RWPE1 (cell line): ENCODE data around the gene MATCAP1.

Experiments
- CTCF ChIA-PET: fragments of 350-600 bp; sonication (Branson Sonifier 250); formaldehyde crosslinking; extraction: SDS; loops from one replicate; lab custom pipeline; 2021; lab: Yijun Ruan, JAX
- POLR2A ChIA-PET: fragments of 400-600 bp; formaldehyde crosslinking; extraction: SDS; loops from one replicate; lab custom pipeline; 2020; ENCODE audit warnings: antibody characterized with exemption; ENCODE audit not compliant: low non-redundant PET; lab: Yijun Ruan, JAX
- DNase-seq: peaks from one replicate; pipeline ENCODE4 v3.0.0; 2012; ENCODE audit warnings: low spot score
- H3K27ac ChIP-seq: fragments of 450-650 bp; 2 replicates; pipeline ENCODE4 v1.5.1; 2017
- TF ChIP-seq, protein P1 (sequence below): fragments of 450-650 bp; conservative IDR thresholded peaks from 2 replicates; pipeline ENCODE4 v1.5.1; 2017; ENCODE audit warnings: low read depth, mild to moderate bottlenecking

MATCAP1 gene

DNA sequence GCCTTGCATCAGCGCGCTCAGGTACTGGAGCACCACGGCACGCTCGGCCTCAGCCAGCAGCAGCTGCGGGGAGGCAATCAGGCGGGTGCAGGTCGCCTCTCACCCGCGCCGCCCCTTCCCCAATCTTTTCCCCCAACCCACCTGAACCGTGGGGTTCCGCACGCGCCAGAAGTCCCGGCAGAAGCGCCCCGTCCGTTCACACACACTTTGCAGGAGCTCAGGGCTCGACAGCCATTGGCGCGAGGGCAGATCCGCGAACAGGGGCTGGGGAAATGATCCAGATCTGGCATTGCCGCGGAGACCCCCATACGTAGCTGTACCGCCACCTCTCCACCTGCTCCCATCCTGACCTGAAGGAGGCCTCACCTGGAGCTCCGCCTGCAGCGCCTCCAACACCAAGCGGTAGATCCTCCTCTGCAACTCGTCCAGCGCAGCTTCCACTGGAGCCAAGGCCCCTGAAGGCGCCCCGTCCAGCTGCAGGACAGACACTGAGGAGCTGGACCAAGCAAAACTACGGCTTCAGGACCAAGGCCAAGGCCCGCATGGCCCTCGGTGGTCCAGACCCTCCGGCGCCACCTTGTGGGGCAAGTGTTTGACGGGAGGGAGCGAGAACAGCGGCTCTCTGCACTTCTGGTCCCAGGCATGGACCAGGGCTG, 1.4 kb upstream of the MATCAP1 start:
- peak; percentile 70 for DNase-seq
- POLR2A ChIA-PET: no interaction called here
- TF ChIP-seq, protein P1, sequence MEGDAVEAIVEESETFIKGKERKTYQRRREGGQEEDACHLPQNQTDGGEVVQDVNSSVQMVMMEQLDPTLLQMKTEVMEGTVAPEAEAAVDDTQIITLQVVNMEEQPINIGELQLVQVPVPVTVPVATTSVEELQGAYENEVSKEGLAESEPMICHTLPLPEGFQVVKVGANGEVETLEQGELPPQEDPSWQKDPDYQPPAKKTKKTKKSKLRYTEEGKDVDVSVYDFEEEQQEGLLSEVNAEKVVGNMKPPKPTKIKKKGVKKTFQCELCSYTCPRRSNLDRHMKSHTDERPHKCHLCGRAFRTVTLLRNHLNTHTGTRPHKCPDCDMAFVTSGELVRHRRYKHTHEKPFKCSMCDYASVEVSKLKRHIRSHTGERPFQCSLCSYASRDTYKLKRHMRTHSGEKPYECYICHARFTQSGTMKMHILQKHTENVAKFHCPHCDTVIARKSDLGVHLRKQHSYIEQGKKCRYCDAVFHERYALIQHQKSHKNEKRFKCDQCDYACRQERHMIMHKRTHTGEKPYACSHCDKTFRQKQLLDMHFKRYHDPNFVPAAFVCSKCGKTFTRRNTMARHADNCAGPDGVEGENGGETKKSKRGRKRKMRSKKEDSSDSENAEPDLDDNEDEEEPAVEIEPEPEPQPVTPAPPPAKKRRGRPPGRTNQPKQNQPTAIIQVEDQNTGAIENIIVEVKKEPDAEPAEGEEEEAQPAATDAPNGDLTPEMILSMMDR: peak; percentile 86
- peak overlapping the region; percentile 95 for H3K27ac ChIP-seq
- CTCF ChIA-PET: interaction anchor here (0.6 to 2.0 kb wide), 15 partner anchors 9 to 965 kb away, joined by 3 to 9 read pairs (median 4); partner anchors contain the start of genes NOL3, TMEM208 and TRADD

- ChIA-PET CTCF (interaction anchor here (0.6 to 2.0 kb wide), 14 partner anchors 9 to 966 kb away, joined by 3 to 9 read pairs (median 4); partner anchors contain the start of genes NOL3 and TMEM208), POLR2A (no interaction called here)
- TF ChIP-seq, protein P1: no peak
- peak overlapping the region; percentile 95 for H3K27ac ChIP-seq
- no peak for DNase-seq
Observed at GRCh38 chr16:67184453-67184994, 761 bp upstream of the MATCAP1 start.

- CTCF ChIA-PET: interaction anchor here (0.5 to 1.0 kb wide), 2 partner anchors 28 to 113 kb away, joined by 3 to 6 read pairs; no protein-coding TSS in a partner anchor
Observed at GRCh38 chr16:67183284-67183626, 508 bp downstream of the MATCAP1 start.

GRCh38 chr16:67182288-67182687, 1.5 kb downstream of the MATCAP1 start:
- CTCF ChIA-PET: no interaction called here
- POLR2A ChIA-PET: interaction anchor here (1.3 kb wide), 1 partner anchor 11 kb away, joined by 3 read pairs; no protein-coding TSS in a partner anchor
- TF ChIP-seq, protein P1: no peak
- peak overlapping the region; percentile 98 for H3K27ac ChIP-seq
- DNase-seq: no peak

More at GRCh38 chr16:67183284-67183626, 508 bp downstream of the MATCAP1 start:
- POLR2A ChIA-PET: no interaction called here
- TF ChIP-seq, protein P1: no peak
- DNase-seq: no peak
- peak overlapping the region; percentile 95 for H3K27ac ChIP-seq

GRCh38 chr16:67181346-67181745, 2.4 kb downstream of the MATCAP1 start:
- ChIA-PET POLR2A (interaction anchor here (1.3 kb wide), 1 partner anchor 12 kb away, joined by 3 read pairs; no protein-coding TSS in a partner anchor), CTCF (interaction anchor here (0.7 to 0.8 kb wide), 3 partner anchors 26 to 752 kb away, joined by 3 to 4 read pairs (median 3); no protein-coding TSS in a partner anchor)
- TF ChIP-seq, protein P1: no peak
- DNase-seq: no peak
- peak overlapping the region; percentile 98 for H3K27ac ChIP-seq

GRCh38 chr16:67180166-67180565, 3.6 kb downstream of the MATCAP1 start:
- no peak for DNase-seq
- CTCF ChIA-PET: interaction anchor here (1.3 kb wide), 1 partner anchor 16 kb away, joined by 4 read pairs; no protein-coding TSS in a partner anchor
- POLR2A ChIA-PET: no interaction called here
- H3K27ac ChIP-seq: peak overlapping the region; percentile 98
- TF ChIP-seq, protein P1: no peak
